HEK293T (cell line): ENCODE data around the gene ZP1.

Experiments used
- CTCF ChIA-PET: fragments of 350-600 bp; formaldehyde crosslinking; extraction: SDS; loops from one replicate; lab custom pipeline; 2021; ENCODE audit warnings: antibody characterized with exemption, inconsistent platforms; lab: Yijun Ruan, JAX
- POLR2A ChIA-PET: fragments of 350-600 bp; formaldehyde crosslinking; extraction: SDS; loops from one replicate; lab custom pipeline; 2020; ENCODE audit warnings: antibody characterized with exemption, inconsistent platforms; lab: Yijun Ruan, JAX
- DNase-seq: peaks from one replicate; pipeline ENCODE4 v3.0.0; 2012; ENCODE audit warnings: mixed read lengths; ENCODE audit errors: extremely low spot score
- ARNT ChIP-seq: fragments of 450-650 bp; IDR thresholded peaks from 2 replicates; pipeline ENCODE4 v1.6.1; 2017; ENCODE audit warnings: mild to moderate bottlenecking
- BHLHE40 ChIP-seq: fragments of 450-650 bp; IDR thresholded peaks from 2 replicates; pipeline ENCODE4 v1.6.1; 2016; ENCODE audit warnings: mild to moderate bottlenecking, moderate library complexity, borderline replicate concordance
- CTBP1 ChIP-seq: fragments of 450-650 bp; IDR thresholded peaks from 2 replicates; pipeline ENCODE4 v1.6.1; 2016; ENCODE audit warnings: borderline replicate concordance
- ELF4 ChIP-seq: fragments of 450-650 bp; IDR thresholded peaks from 2 replicates; pipeline ENCODE4 v1.6.1; 2017; ENCODE audit warnings: antibody characterized with exemption
- FOXA1 ChIP-seq: fragments of 450-650 bp; IDR thresholded peaks from 2 replicates; pipeline ENCODE4 v1.6.1; 2016; ENCODE audit warnings: mild to moderate bottlenecking
- FOXK2 ChIP-seq: fragments of 450-650 bp; IDR thresholded peaks from 2 replicates; pipeline ENCODE4 v1.6.1; 2016; ENCODE audit warnings: mild to moderate bottlenecking
- FOXM1 ChIP-seq: fragments of 450-650 bp; IDR thresholded peaks from 2 replicates; pipeline ENCODE4 v1.6.1; 2017; ENCODE audit warnings: mild to moderate bottlenecking, borderline replicate concordance
- HDGF ChIP-seq: fragments of 450-650 bp; IDR thresholded peaks from 2 replicates; pipeline ENCODE4 v1.6.1; 2017; ENCODE audit warnings: antibody characterized with exemption, borderline replicate concordance
- L3MBTL2 ChIP-seq: fragments of 450-650 bp; conservative IDR thresholded peaks from 2 replicates; pipeline ENCODE4 v1.6.1; 2016; ENCODE audit warnings: mild to moderate bottlenecking
- LEF1 ChIP-seq: fragments of 450-650 bp; IDR thresholded peaks from 2 replicates; pipeline ENCODE4 v1.6.1; 2017; ENCODE audit warnings: mild to moderate bottlenecking, borderline replicate concordance
- NFRKB ChIP-seq: fragments of 450-650 bp; IDR thresholded peaks from 2 replicates; pipeline ENCODE4 v1.6.1; 2016; ENCODE audit warnings: mild to moderate bottlenecking, moderate library complexity
- PKNOX1 ChIP-seq: fragments of 450-650 bp; IDR thresholded peaks from 2 replicates; pipeline ENCODE4 v1.6.1; 2016
- SP1 ChIP-seq: fragments of 450-650 bp; IDR thresholded peaks from 2 replicates; pipeline ENCODE4 v1.6.1; 2017
- SUZ12 ChIP-seq: fragments of 450-650 bp; IDR thresholded peaks from 2 replicates; pipeline ENCODE4 v1.6.1; 2016; ENCODE audit warnings: mild to moderate bottlenecking
- TARDBP ChIP-seq: fragments of 450-650 bp; IDR thresholded peaks from 2 replicates; pipeline ENCODE4 v1.6.1; 2016
- ZNF384 ChIP-seq: fragments of 450-650 bp; IDR thresholded peaks from 2 replicates; pipeline ENCODE4 v1.6.1; 2016

The ZP1 gene

DNA sequence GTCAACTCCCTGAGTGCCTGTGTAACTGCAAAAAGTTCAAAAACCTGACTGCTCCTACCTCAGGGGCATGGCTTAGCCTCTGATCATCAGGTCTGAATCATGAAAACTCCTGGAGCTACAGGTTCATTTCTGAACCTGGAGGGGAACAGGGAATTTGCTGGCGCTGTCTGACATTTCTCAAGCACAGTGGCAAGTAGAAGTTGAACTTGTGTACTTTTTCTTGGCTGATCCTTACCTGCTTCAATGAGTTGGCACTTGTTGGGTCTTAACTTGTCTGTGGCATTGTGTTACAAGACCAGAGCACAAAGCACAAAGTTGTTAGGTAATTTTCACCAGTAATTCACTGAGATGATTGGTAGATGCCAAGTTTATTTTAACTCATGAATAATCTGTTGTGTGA, 49.9 kb downstream of the ZP1 start:
- POLR2A ChIA-PET, result no interaction called here
- TF ChIP-seq FOXM1 (no peak), HDGF (no peak), CTBP1 (no peak), ELF4 (no peak), FOXA1 (no peak), PKNOX1 (no peak), TARDBP (no peak), NFRKB (no peak), LEF1 (no peak), L3MBTL2 (no peak), ZNF384 (no peak), FOXK2 (no peak), BHLHE40 (no peak), SP1 (no peak), ARNT (no peak), SUZ12 (no peak)
- DNase-seq, result no peak
- CTCF ChIA-PET, result no interaction called here

DNA sequence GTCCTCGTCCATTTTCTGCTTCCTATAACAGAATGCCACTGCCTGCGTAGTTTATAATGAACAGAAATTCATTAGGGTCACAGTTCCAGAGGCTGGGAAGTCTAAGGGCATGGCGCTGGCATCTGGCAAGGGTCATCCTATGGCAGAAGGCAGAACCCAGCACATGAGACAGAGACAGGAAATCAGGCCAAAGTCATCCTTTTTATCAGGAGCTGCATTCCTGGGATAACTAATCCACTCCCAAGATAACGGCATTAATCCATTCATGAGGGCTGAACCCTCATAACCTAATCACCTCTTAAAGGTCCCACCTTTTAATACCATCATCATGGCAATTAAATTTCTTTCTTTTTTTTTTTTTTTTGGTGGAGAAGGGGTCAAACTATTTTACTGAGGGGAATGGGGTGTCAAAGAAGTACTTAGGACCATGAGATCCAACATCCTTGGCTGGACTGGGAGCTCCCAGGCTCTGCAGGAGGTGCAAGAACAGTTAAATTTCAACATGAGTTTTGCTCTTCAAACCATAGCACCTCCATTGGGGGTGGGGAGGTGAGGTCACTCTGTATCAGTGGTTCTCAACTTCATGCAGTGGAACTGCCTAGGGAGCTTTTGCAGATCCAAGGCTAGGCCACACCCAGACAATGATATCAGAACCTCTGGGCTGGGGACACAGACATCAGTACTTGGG, 51.1 kb downstream of the ZP1 start:
- no peak for TF ChIP-seq LEF1
- no peak for TF ChIP-seq NFRKB
- TF ChIP-seq BHLHE40, result no peak
- TF ChIP-seq CTBP1, result no peak
- no peak for TF ChIP-seq ZNF384
- TF ChIP-seq ELF4, result no peak
- no peak for TF ChIP-seq SUZ12
- ChIA-PET CTCF (no interaction called here), POLR2A (no interaction called here)
- DNase-seq, result no peak

DNA sequence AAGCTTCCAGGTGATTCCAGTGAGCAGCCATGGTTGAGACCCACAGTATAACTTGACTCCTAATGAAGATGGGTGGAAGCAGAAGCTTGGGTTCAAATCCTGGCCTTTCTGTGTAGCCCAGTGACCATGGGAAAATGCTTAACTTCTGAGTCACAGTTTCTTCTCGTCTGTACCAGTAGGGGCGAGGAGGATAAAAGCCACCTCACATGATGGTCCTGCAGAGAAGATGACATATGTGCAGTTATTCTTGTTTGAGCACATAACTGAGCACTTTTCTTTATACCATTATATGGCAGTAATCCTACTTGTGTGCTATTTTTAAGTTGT, 51.6 kb downstream of the ZP1 start:
- POLR2A ChIA-PET, result no interaction called here
- CTCF ChIA-PET, result no interaction called here
- TF ChIP-seq NFRKB (no peak), BHLHE40 (no peak), L3MBTL2 (no peak)
- no peak for DNase-seq

DNA sequence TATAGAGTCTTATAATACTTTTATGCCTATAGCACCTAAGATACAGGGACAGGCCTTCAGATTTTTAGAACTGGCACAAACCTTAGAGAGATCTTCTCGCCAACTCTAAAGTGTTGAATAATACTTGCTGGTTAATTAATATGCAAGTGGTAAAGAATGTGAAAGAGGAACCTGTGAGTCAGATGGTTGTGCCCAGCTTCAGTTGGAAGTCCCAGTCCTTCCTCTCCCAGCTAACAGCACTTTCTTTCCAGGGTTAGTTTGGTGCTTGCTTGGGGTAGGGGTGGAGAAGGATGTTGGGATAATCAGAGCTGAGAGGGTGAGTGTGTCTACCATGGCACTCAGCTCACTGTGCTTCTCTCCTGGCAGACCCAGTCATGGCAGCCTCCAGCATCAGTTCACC, 52.0 kb downstream of the ZP1 start:
- CTCF ChIA-PET, result no interaction called here
- no peak for DNase-seq
- POLR2A ChIA-PET, result no interaction called here
- TF ChIP-seq ARNT (no peak), NFRKB (no peak), FOXM1 (no peak), LEF1 (no peak), SUZ12 (no peak), ZNF384 (no peak), ELF4 (no peak), TARDBP (no peak), BHLHE40 (no peak), CTBP1 (no peak), PKNOX1 (no peak), L3MBTL2 (no peak), FOXK2 (no peak), HDGF (no peak), SP1 (no peak)

- ChIA-PET CTCF (no interaction called here), POLR2A (no interaction called here)
- no peak for TF ChIP-seq TARDBP
- TF ChIP-seq ELF4, result no peak
- no peak for TF ChIP-seq SP1
- no peak for TF ChIP-seq SUZ12
- no peak for TF ChIP-seq FOXK2
- TF ChIP-seq NFRKB, result no peak
- TF ChIP-seq LEF1, result no peak
- no peak for TF ChIP-seq HDGF
- TF ChIP-seq ZNF384, result no peak
- no peak for TF ChIP-seq CTBP1
- no peak for TF ChIP-seq FOXM1
- TF ChIP-seq FOXA1, result no peak
- TF ChIP-seq BHLHE40, result no peak
- no peak for TF ChIP-seq ARNT
- no peak for TF ChIP-seq PKNOX1
- no peak for TF ChIP-seq L3MBTL2
- DNase-seq, result no peak
Measured at GRCh38 chr11:60919956-60920355, 52.6 kb downstream of the ZP1 start.

GRCh38 chr11:60921259-60921658, 53.9 kb downstream of the ZP1 start:
- TF ChIP-seq PKNOX1 (no peak), BHLHE40 (no peak), CTBP1 (no peak), HDGF (no peak), ARNT (no peak), NFRKB (no peak), L3MBTL2 (no peak), SP1 (no peak), FOXM1 (no peak), FOXA1 (no peak), TARDBP (no peak), ZNF384 (no peak), FOXK2 (no peak), ELF4 (no peak), LEF1 (no peak), SUZ12 (no peak)

More at GRCh38 chr11:60921259-60921658, 53.9 kb downstream of the ZP1 start:
- ChIA-PET POLR2A (interaction anchor here (1.0 kb wide), 1 partner anchor 15 kb away, joined by 4 read pairs; the partner anchor contains the start of gene PRPF19), CTCF (no interaction called here)
- DNase-seq, result no peak
